RWPE1 (cell line): Measurements from ENCODE around the gene AP1M2.
A peak's percentile ranks its signal among the peaks of the same experiment; 100 is the strongest.
"Not testable (repeated sequence)": the region's sequence is repeated elsewhere in the genome, so short reads cannot be mapped to it uniquely, and the experiment has no call there.

Experiments used
- CTCF ChIA-PET: fragments of 350-600 bp; sonication (Branson Sonifier 250); formaldehyde crosslinking; extraction: SDS; loops from one replicate; lab custom pipeline; 2021; lab: Yijun Ruan, JAX
- POLR2A ChIA-PET: fragments of 400-600 bp; formaldehyde crosslinking; extraction: SDS; loops from one replicate; lab custom pipeline; 2020; ENCODE audit warnings: antibody characterized with exemption; ENCODE audit not compliant: low non-redundant PET; lab: Yijun Ruan, JAX
- DNase-seq: peaks from one replicate; pipeline ENCODE4 v3.0.0; 2012; ENCODE audit warnings: low spot score
- H3K27ac ChIP-seq: fragments of 450-650 bp; 2 replicates; pipeline ENCODE4 v1.5.1; 2017
- TF ChIP-seq, protein P1 (sequence below): fragments of 450-650 bp; conservative IDR thresholded peaks from 2 replicates; pipeline ENCODE4 v1.5.1; 2017; ENCODE audit warnings: low read depth, mild to moderate bottlenecking

Gene AP1M2

DNA sequence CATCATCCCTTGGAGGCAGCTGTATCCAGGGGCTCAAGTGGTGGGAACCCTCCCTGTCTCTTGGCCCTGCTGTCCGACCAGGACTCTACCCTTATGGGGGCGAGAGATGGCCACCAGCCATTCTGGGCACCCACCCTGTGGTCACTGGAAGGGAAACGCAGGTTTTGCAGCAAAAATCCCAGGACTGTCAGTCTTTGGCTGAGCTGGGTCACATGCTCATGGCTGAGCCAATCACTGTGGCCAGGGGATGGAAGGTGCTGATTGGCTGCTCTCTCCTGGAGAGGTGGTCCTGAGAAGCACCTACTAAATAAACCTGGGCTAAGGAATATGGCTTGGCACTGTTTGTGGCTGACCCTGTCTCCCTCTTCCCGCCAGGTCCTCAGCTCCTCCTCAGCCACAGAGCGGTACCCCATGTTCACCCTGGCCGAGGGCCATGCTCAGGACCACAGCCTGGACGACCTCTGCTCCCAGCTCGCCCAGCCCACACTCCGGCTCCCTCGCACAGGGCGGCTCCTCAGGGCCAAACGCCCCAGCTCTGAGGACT is 34.5 kb downstream of the AP1M2 start:
- POLR2A ChIA-PET: interaction anchor here (0.7 to 0.8 kb wide), 2 partner anchors 15 to 36 kb away, joined by 3 to 4 read pairs; no protein-coding TSS in a partner anchor
- CTCF ChIA-PET: interaction anchor here (1.4 to 1.6 kb wide), 2 partner anchors 47 to 69 kb away, joined by 9 read pairs; no protein-coding TSS in a partner anchor
- TF ChIP-seq, protein P1, sequence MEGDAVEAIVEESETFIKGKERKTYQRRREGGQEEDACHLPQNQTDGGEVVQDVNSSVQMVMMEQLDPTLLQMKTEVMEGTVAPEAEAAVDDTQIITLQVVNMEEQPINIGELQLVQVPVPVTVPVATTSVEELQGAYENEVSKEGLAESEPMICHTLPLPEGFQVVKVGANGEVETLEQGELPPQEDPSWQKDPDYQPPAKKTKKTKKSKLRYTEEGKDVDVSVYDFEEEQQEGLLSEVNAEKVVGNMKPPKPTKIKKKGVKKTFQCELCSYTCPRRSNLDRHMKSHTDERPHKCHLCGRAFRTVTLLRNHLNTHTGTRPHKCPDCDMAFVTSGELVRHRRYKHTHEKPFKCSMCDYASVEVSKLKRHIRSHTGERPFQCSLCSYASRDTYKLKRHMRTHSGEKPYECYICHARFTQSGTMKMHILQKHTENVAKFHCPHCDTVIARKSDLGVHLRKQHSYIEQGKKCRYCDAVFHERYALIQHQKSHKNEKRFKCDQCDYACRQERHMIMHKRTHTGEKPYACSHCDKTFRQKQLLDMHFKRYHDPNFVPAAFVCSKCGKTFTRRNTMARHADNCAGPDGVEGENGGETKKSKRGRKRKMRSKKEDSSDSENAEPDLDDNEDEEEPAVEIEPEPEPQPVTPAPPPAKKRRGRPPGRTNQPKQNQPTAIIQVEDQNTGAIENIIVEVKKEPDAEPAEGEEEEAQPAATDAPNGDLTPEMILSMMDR: no peak
- H3K27ac ChIP-seq: peak overlapping the region; percentile 96
- DNase-seq: peak; percentile 73

DNA sequence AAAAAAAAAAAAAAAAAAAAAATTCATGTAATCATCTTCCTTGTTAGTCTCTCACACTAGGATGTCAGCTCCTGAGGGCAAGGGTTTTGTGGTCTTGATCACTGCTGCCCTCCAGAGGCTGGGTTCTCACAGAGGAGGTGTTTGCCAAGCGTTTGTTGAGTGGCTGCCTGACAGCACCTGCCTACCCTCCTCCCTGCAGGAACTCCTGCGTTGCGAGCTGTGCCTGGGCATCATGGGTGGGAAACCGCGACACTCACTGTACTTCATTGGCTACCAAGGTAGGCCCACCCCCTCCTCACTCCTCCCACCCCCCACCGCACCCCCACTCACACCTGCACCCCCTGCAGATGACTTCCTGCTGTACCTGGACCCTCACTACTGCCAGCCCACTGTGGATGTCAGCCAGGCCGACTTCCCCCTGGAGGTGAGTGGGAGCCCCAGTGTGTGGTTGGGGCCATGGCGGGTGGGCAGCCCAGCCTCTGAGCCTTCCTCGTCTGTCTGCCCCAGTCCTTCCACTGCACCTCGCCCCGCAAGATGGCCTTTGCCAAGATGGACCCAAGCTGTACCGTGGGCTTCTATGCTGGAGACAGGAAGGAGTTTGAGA is 35.3 kb downstream of the AP1M2 start:
- H3K27ac ChIP-seq: peak overlapping the region; percentile 96
- CTCF ChIA-PET: interaction anchor here (0.6 to 1.6 kb wide), 8 partner anchors 11 to 94 kb away, joined by 3 to 12 read pairs (median 4); no protein-coding TSS in a partner anchor
- no peak for DNase-seq
- POLR2A ChIA-PET: interaction anchor here (0.6 to 0.8 kb wide), 3 partner anchors 14 to 57 kb away, joined by 3 to 7 read pairs (median 4); no protein-coding TSS in a partner anchor
- TF ChIP-seq, protein P1: no peak

DNA sequence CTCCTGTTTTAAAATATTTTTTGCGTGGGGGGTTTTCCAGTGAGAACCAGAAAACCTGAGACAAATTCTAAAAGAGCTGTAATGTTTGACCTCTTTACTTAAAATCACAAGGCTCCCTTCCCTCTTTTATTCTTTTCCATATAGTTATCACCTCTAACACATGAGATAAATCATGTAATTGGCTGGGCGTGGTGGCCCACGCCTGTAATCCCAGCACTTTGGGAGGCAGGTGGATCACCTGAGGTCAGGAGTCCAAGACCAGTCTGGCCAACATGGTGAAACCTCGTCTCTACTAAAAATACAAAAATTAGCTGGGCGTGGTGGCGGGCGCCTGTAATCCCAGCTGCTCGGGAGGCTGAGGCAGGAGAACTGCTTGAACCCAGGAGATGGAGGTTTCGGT is 36.1 kb downstream of the AP1M2 start:
- CTCF ChIA-PET: interaction anchor here (0.6 to 1.5 kb wide), 5 partner anchors 10 to 78 kb away, joined by 3 to 12 read pairs (median 3); no protein-coding TSS in a partner anchor
- POLR2A ChIA-PET: interaction anchor here (0.5 kb wide), 1 partner anchor 16 kb away, joined by 4 read pairs; no protein-coding TSS in a partner anchor

DNA sequence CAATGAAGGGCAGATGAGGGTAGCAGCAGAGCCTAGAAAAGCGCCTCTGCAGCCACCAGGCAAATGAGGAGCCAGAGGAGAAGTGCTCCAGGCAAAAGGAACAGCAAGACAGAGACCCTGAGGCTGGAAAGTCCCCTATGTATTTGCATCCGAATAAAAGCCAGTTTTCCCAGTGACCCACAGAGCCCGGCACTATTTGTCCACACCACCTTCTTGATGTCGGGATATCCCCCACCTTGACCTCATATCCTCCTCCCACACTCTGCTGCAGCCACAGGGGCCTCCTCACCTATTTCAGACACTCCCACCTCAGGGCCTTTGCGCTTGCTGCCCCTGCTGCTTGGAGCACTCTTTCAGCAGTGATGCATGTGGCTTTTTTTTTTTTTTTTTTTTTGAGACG is 36.8 kb downstream of the AP1M2 start:
- CTCF ChIA-PET: no interaction called here
- peak overlapping the region; percentile 27 for H3K27ac ChIP-seq
- POLR2A ChIA-PET: no interaction called here
- TF ChIP-seq, protein P1: no peak
- no peak for DNase-seq

More for the DNA sequence above, 36.1 kb downstream of the AP1M2 start:
- not testable (repeated sequence) for DNase-seq
- peak overlapping the region; percentile 96 for H3K27ac ChIP-seq

DNA sequence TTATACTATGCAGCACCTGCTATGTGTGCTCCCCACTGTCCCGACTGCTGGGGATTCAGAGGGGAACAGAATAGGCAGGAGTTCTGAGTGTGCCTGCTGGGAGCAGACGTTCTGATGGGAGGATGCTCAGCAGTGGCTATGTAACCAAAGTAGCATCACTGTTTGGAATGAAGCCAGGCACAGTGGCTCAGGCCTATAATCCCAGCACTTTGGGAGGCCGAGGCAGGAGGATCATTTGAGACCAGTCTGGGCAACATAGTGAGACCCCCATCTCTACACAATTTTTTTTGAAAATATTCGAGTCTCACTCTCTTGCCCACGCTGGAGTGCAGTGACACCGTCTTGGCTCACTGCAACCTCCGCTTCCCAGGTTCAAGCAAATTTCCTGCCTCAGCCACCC is 37.4 kb downstream of the AP1M2 start:
- H3K27ac ChIP-seq: peak overlapping the region; percentile 27
- TF ChIP-seq, protein P1: no peak
- CTCF ChIA-PET: no interaction called here
- POLR2A ChIA-PET: no interaction called here
- no peak for DNase-seq

DNA sequence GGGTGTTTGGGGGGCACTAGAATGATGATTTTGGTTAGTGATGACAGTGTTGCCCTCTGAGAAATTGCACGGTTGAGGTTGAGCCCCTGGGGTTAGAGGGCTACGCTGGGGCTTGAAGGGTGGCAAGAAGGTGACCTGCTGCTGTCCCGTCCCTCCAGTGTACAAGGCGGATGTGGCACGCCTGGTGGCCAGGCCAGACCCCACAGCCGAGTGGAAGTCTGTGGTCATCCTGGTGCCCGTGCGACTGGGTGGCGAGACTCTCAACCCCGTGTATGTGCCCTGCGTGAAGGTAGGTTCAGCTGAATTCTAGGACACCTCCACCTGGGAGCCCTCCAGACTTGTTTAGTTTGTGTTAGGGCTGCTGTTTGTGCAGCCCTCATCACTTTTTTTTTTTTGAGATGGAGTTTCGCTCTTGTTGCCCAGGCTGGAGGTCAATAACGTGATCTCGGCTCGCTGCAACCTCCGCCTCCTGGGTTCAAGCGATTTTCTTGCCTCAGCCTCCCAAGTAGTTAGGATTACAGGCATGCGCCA is 38.3 kb downstream of the AP1M2 start:
- POLR2A ChIA-PET: no interaction called here

More for the DNA sequence above, 38.3 kb downstream of the AP1M2 start:
- TF ChIP-seq, protein P1: no peak
- CTCF ChIA-PET: interaction anchor here (0.7 kb wide), 1 partner anchor 96 kb away, joined by 4 read pairs; no protein-coding TSS in a partner anchor
- DNase-seq: no peak
- H3K27ac ChIP-seq: no peak overlapping the region
